Activated CD8-positive, alpha-beta memory T cell treated with anti-CD3 and anti-CD28 coated beads for 24 hours (primary cell): ENCODE results near the gene NECTIN4.
"Not testable (repeated sequence)": the region's sequence is repeated elsewhere in the genome, so short reads cannot be mapped to it uniquely, and the experiment has no call there.

ENCODE experiments used
- DNase-seq: peaks from one replicate; pipeline ENCODE4 v3.0.0-alpha.2; 2020

NECTIN4 gene

GRCh38 chr1:161048949-161049722 is 40.2 kb downstream of the NECTIN4 start:
- DNase-seq, result no peak

GRCh38 chr1:161047436-161048420 is 41.6 kb downstream of the NECTIN4 start:
- no peak for DNase-seq

DNA sequence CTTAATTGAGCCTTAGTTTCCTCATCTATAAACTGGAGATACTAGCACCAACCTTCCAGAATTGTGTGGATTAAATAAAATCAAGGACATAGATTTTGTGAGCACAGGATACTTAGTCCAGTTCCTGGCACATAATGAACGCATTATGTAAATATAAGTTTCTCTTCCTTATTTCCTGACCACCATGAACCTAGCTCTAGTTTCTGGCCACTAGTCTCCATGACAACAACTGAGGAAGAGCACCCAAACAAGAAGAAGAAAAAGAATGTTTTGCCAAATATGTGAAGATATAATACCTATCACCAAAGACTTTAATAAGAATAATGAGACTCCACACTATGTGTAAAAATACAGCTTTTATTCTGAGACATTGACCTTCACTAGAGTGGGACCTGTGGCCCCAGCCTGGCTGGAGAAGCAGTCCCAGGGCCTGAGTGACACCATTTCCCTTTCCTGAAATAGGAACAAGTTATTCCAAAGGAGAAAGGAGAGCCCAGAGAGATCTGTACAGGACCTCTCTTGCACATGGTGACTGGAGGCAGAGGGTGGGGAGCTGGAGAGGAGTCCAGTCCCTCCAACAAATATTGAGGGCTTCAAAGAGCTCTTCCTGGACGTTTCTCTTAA is 42.6 kb downstream of the NECTIN4 start:
- no peak for DNase-seq

DNA sequence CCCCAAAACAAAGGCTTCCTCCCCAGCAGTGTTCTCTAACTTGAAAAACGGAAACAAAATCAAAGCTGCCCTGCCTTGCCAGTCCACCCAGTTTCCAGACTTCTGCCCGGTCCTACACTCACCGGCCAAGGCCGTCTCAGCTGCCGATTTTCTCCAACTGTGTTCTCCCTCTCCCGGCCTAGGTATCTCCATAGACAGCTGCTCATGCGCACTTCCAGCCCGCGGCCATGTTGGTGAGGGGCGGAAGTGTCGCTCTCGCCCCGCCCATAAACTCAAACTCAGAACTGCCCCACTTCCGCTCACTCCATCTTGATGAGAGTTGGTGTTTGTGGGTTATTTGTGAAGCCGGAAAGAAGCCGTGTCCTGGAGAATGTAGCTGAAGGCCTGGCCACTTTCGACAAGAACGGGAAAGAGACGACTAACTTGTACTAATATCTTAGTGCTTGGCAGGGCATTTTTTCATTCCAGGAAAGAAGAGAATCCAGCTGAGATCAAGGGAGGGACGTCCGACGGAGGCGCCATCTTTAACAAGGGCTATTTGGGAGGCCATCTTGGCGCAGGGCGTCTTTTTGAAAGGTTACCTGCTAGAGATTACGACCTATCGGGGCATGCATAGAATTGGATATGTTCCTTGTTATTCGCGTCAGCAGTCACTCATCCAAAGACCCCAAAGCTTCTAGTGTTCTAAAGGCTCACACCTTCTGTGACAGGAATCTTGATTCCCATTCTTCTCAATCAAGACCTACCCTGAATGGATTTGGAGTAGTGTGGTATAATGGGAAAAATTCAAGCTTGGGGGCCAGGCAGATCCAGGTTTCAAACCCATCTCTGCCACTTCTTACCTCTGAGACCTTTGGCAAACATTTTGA is 43.4 kb downstream of the NECTIN4 start, which contains the start of gene USF1:
Gene USF1 (minus strand): TSS at position 242 of the 869 bp plus-strand sequence. CDS start 2,702 bp downstream, outside the sequence.
- DNase-seq, result peak; percentile 96

GRCh38 chr1:161044908-161045735 is 44.2 kb downstream of the NECTIN4 start:
- peak; percentile 79 for DNase-seq

- no peak for DNase-seq
Observed at GRCh38 chr1:161044535-161044907, 44.8 kb downstream of the NECTIN4 start.

- DNase-seq, result no peak
Observed at GRCh38 chr1:161039546-161039945, 49.8 kb downstream of the NECTIN4 start.

- no peak for DNase-seq
Observed at GRCh38 chr1:161039154-161039545, 50.2 kb downstream of the NECTIN4 start.

GRCh38 chr1:161038523-161039153 is 50.7 kb downstream of the NECTIN4 start, which contains the start of gene TSTD1:
Gene TSTD1 (minus strand): TSS chr1:161038964. CDS start chr1:161038889, 75 bp downstream.
- DNase-seq, result peak; percentile 92

GRCh38 chr1:161037661-161038522 is 51.5 kb downstream of the NECTIN4 start:
- no peak for DNase-seq

DNA sequence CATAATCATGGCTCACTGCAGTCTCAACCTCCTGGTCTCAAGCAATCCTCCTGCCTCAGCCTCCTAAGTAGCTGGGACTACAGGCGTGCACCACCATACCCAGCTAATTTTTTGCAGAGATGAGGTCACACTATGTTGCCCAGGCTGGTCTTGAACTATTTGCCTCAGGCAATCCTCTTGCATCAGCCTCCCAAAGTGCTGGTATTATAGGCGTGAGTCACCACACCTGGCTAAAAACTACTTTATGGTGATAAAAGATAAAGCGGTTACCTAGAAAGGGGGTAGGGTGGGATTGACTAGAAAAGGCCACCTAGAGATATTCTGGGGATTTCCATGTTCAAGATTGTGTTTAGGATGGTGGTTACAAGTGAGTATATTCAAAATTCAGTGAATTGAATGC is 55.6 kb downstream of the NECTIN4 start:
- no peak for DNase-seq

GRCh38 chr1:161032409-161032808 is 56.9 kb downstream of the NECTIN4 start:
- DNase-seq, result no peak

DNA sequence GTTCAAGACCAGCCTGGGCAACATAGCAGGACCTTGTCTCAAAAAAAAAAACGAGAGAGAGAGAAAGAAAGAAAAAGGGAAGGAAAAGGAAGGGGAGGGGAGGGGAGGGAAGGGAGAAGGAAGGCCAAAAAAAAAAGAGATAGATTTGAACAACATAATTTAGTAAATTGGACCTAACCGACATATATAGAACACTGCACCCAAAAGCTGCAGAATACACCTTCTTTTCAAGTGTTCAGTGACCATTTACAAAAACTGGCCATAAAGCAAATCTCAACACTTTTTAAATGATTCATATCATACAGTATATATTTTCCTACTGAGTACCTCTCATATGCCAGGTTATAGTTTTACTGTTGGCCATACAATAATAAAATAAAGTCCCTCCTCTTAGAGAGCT is 57.5 kb downstream of the NECTIN4 start:
- DNase-seq, result no peak

- DNase-seq, result not testable (repeated sequence)
Observed at GRCh38 chr1:161029466-161029865, 59.9 kb downstream of the NECTIN4 start.

GRCh38 chr1:161026954-161027353 is 62.4 kb downstream of the NECTIN4 start:
- not testable (repeated sequence) for DNase-seq

DNA sequence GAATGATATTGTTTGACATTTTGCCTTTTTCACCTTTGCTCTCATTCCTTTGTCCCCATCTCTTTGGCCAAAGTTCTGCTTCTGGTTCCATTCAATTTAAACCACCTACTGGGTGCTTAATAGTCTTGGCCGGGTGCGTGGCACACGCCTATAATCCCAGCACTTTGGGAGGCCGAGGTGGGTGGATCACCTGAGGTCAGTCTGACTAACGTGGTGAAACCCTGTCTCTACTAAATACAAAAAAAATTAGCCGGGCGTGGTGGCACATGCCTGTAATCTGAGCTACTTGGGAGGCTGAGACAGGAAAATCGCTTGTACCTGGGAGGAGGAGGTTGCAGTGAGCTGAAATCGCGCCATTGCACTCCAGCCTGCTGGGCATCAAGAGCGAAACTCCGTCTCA is 66.9 kb downstream of the NECTIN4 start:
- not testable (repeated sequence) for DNase-seq

- DNase-seq, result no peak
Observed at GRCh38 chr1:161021970-161022353, 67.4 kb downstream of the NECTIN4 start.

- DNase-seq, result peak; percentile 89
Observed at GRCh38 chr1:161021165-161021969, 68.0 kb downstream of the NECTIN4 start.
